Glutamatergic neuron (in vitro differentiated cells): ENCODE results near the gene FGFRL1. TPM values are rescaled to one million over a fixed set of nuclear protein-coding genes. Genes with fewer than 3 reads are reported as not detected.

Experiments
- DNase-seq: peaks from one replicate; pipeline ENCODE4 v3.0.0; 2022
- H3K27ac Mint-ChIP-seq: one replicate; pipeline ENCODE4 v1.8.0; 2020; ENCODE audit warnings: mild to moderate bottlenecking, mixed read lengths, inconsistent platforms; ENCODE audit not compliant: unreplicated experiment
- H3K27me3 Mint-ChIP-seq: one replicate; pipeline ENCODE4 v1.8.0; 2020; ENCODE audit warnings: mild to moderate bottlenecking, moderate library complexity, mixed read lengths, inconsistent platforms; ENCODE audit not compliant: unreplicated experiment
- H3K36me3 Mint-ChIP-seq: one replicate; pipeline ENCODE4 v1.8.0; 2020; ENCODE audit warnings: mild to moderate bottlenecking, mixed read lengths, inconsistent platforms; ENCODE audit not compliant: unreplicated experiment
- H3K4me1 Mint-ChIP-seq: one replicate; pipeline ENCODE4 v1.8.0; 2020; ENCODE audit warnings: mild to moderate bottlenecking, low read depth, mixed read lengths, inconsistent platforms; ENCODE audit not compliant: unreplicated experiment
- H3K4me3 Mint-ChIP-seq: one replicate; pipeline ENCODE4 v1.8.0; 2020; ENCODE audit warnings: mild to moderate bottlenecking, mixed read lengths, inconsistent platforms; ENCODE audit not compliant: unreplicated experiment
- H3K9me3 Mint-ChIP-seq: one replicate; pipeline ENCODE4 v1.8.0; 2020; ENCODE audit warnings: mild to moderate bottlenecking, moderate library complexity, mixed read lengths, inconsistent platforms; ENCODE audit not compliant: unreplicated experiment
- total RNA-seq: library from RNA; stranded (reverse); fragmentation: NEBNext Ultra II Directional; extraction: Animal tissue kit (Norgen Biotek cat#: 25700); gene quantifications from one replicate; pipeline ENCODE4 v1.2.1, GENCODE V29; 2021; ENCODE audit not compliant: unreplicated experiment
- TF ChIP-seq, protein P1 (sequence below): fragments of 200-600 bp; sonication (generic); IDR thresholded peaks from one replicate; pipeline ENCODE4 v1.5.0; 2021; ENCODE audit not compliant: partially characterized antibody, unreplicated experiment

Gene FGFRL1
- total RNA-seq, 1 donor from 2014 or later = 20.9 TPM

DNA sequence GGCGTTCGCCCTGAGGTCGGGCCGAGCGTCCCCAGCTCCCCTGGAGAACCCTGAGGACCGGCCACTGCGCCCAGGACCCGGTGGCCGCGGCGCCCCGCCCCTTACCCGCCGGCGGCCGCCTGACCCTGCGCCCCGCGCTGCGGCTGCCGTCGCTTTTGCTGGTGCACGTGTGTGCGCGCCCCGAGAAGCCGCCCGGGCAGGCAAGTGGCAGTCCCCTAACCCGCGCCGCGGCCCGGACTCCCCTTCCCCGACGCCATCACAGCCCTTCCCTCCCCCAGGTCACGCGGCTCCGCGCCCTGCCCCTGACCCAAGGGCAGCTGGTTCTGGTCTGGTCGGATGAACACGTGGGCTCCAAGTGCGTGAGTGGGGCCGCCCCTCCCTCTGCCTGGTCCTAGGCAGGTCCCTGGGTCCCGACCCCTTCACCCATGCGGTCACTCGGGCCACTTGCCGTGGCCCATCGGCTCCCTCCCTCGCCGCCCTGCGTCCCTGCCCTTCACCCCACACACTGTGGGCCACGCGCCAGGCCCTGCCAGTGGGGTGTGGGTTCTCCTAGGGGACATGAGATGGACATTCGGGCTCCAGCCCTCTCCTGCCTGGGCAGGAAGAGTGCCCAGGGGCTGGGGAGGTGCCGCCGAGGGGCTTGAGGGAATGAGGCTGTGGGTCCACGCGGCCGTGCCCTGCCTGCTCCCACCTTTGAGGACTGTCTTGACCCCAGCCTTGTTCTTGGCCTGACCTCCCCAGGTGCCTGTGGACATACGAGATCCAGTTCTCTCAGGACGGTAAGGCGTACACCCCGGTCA is 8.0 kb upstream of the FGFRL1 start:
- peaks cover 11% of the 10 kb centered on the region for H3K9me3 Mint-ChIP-seq
- TF ChIP-seq, protein P1, sequence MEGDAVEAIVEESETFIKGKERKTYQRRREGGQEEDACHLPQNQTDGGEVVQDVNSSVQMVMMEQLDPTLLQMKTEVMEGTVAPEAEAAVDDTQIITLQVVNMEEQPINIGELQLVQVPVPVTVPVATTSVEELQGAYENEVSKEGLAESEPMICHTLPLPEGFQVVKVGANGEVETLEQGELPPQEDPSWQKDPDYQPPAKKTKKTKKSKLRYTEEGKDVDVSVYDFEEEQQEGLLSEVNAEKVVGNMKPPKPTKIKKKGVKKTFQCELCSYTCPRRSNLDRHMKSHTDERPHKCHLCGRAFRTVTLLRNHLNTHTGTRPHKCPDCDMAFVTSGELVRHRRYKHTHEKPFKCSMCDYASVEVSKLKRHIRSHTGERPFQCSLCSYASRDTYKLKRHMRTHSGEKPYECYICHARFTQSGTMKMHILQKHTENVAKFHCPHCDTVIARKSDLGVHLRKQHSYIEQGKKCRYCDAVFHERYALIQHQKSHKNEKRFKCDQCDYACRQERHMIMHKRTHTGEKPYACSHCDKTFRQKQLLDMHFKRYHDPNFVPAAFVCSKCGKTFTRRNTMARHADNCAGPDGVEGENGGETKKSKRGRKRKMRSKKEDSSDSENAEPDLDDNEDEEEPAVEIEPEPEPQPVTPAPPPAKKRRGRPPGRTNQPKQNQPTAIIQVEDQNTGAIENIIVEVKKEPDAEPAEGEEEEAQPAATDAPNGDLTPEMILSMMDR = no peak
- no peak overlapping the region for H3K4me3 Mint-ChIP-seq
- H3K27me3 Mint-ChIP-seq = peaks cover 17% of the 10 kb centered on the region
- no peak for DNase-seq
- H3K27ac Mint-ChIP-seq = no peak overlapping the region
- peaks cover 5% of the 10 kb centered on the region for H3K36me3 Mint-ChIP-seq
- H3K4me1 Mint-ChIP-seq = peaks cover 6% of the 10 kb centered on the region

DNA sequence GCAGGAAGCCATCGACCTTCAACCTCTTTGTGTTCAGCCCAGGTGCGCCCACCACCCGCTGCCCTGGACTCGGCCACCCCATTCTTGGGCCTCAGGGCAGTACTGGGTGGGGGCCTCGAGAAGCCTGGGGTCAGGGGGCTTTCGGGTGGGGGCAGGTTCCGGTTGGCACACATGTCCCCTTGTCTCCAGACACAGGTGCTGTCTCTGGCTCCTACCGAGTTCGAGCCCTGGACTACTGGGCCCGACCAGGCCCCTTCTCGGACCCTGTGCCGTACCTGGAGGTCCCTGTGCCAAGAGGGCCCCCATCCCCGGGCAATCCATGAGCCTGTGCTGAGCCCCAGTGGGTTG is 7.4 kb upstream of the FGFRL1 start:
- peaks cover 11% of the 10 kb centered on the region for H3K27me3 Mint-ChIP-seq

DNA sequence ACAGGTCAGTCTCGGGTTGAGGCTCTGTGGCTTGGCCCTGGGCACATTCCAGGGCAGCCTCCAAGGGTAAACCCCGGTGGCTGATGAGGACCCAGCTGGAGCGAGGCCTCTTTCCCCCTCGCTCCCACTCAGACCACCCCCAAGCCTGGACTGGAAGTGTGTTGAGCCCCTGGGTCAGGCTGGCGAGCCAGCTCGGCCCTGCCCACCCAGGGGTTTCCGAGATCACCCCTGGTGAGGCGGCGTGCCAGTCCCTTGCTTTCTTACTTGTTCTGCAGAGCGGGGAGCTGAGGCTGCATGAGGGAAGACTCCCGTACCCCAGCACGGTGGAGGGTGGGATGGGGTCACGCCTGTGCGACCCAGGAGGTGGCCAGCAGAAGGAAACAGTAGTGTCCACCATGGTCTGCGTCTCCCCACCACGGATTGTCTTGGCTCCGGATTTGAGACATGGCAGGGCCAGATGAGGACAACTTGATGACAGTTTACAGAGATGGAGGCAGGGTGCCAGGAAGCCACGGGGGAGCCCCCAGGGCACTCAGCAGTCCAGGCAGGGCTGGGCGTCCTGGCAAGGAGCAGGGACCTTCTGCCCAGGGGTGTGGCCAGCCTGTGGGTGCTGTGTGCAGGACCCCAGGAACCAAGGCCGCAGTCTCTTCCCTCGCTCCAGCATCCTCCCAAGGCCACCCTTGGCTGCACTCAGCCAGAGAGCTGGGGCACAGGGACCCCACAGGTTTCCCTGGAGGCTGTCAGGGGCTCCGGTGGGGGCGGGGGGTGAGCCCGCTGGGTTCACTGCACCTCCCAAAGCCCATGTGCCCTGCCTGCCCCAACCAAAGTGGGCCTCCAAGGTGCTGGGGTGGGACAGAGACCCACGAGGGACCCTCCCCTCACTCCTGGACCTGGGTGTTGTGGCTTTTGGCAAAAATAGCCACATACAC is 6.6 kb upstream of the FGFRL1 start:
- Mint-ChIP-seq H3K4me3 (no peak overlapping the region), H3K27me3 (peaks cover 8% of the 10 kb centered on the region), H3K4me1 (peaks cover 3% of the 10 kb centered on the region), H3K27ac (no peak overlapping the region), H3K9me3 (peaks cover 8% of the 10 kb centered on the region), H3K36me3 (peaks cover 5% of the 10 kb centered on the region)
- DNase-seq = no peak
- TF ChIP-seq, protein P1 = no peak

More for the DNA sequence above, 7.4 kb upstream of the FGFRL1 start:
- Mint-ChIP-seq H3K27ac (no peak overlapping the region), H3K36me3 (peaks cover 5% of the 10 kb centered on the region), H3K4me1 (peaks cover 6% of the 10 kb centered on the region), H3K9me3 (peaks cover 11% of the 10 kb centered on the region), H3K4me3 (no peak overlapping the region)
- TF ChIP-seq, protein P1 = no peak
- DNase-seq = no peak

DNA sequence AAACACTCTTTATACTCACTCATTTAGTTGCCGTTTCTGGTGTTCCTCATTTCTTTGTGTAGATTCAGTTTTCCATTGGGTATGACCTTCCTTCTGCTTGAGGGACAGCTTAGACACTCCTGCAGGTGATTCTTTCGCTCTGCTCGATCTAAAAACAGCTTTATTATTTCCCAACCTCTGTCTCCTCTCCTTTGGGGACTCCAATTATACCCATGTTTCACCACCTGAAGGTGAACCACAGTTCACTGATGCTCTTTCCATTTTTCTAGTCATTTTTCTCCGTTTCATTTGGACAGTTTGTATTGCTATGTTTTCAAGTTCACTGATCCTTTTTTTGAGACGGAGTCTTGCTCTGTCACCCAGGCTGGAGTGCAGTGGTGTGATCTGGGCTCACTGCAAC is 4.6 kb upstream of the FGFRL1 start:
- DNase-seq = no peak
- Mint-ChIP-seq H3K36me3 (peaks cover 5% of the 10 kb centered on the region), H3K9me3 (peaks cover 8% of the 10 kb centered on the region), H3K4me3 (no peak overlapping the region), H3K4me1 (peaks cover 3% of the 10 kb centered on the region), H3K27ac (peak overlapping the region; percentile 17), H3K27me3 (peaks cover 8% of the 10 kb centered on the region)
- TF ChIP-seq, protein P1 = no peak
